Dermis lymphatic vessel endothelial cell (primary cell): ENCODE results near the gene CXCL5. TPM values are rescaled to one million over a fixed set of nuclear protein-coding genes. Genes with fewer than 3 reads are reported as not detected.

Source experiments
- total RNA-seq: library from RNA; depleted of rRNA; stranded (reverse); fragments of >200 nt; gene quantifications from 2 replicates; pipeline ENCODE4 v1.2.1, GENCODE V29; 2014

Gene CXCL5
- total RNA-seq: 0.09 and 0.11 TPM in 2 replicates

GRCh38 chr4:73998040-73999011 lies at the start of gene CXCL5:
Gene CXCL5, minus strand, starts transcription at chr4:73998677. Its CDS starts 96 bp downstream, at chr4:73998581.

GRCh38 chr4:74038425-74039314 lies 40.2 kb upstream of the CXCL5 start, which contains the start of gene CXCL3:
Gene CXCL3, minus strand, starts transcription at chr4:74038689. Its CDS starts 78 bp downstream, at chr4:74038611.

GRCh38 chr4:73988061-73988460 lies 10.4 kb downstream of the CXCL5 start, which contains the start of gene PPBP:
Gene PPBP, minus strand, starts transcription at chr4:73988190. Its CDS starts 87 bp downstream, at chr4:73988103.

Other genes with a start within 250 kb of the CXCL5 start
- gene CXCL6, start 162.0 kb downstream of the CXCL5 start, total RNA-seq: under 0.01 TPM in 1 of 2 replicates, not detected in the other
- not detected in 2 replicates for gene PF4V1, start 145.4 kb downstream of the CXCL5 start, total RNA-seq
- 1.0 and 5.3 TPM in 2 replicates for gene CXCL1, start 129.3 kb downstream of the CXCL5 start, total RNA-seq
- gene PF4, start 16.6 kb downstream of the CXCL5 start, total RNA-seq: not detected in 2 replicates
- not detected in 2 replicates for gene PPBP, start 10.5 kb downstream of the CXCL5 start, total RNA-seq
- 0.33 and 0.43 TPM in 2 replicates for gene CXCL3, start 40.0 kb upstream of the CXCL5 start, total RNA-seq
- 1.1 and 2.3 TPM in 2 replicates for gene CXCL2, start 100.5 kb upstream of the CXCL5 start, total RNA-seq
- 14.5 and 19.8 TPM in 2 replicates for gene MTHFD2L, start 159.4 kb upstream of the CXCL5 start, total RNA-seq